GM12875 (cell line): ENCODE measurements around the gene F7.
"Not testable (repeated sequence)": the region's sequence is repeated elsewhere in the genome, so short reads cannot be mapped to it uniquely, and the experiment has no call there.

Experiments used
- H3K4me3 ChIP-seq: one replicate; pipeline ENCODE4 v1.5.1; 2011; ENCODE audit warnings: low read depth, low read length, control low read depth
- CTCF ChIP-seq: IDR thresholded peaks from 2 replicates; pipeline ENCODE4 v1.5.1; 2011; ENCODE audit warnings: low read depth, mild to moderate bottlenecking, control low read depth, inconsistent platforms, low read length, moderate library complexity, borderline replicate concordance; ENCODE audit not compliant: insufficient read depth

The F7 gene

GRCh38 chr13:113077953-113078901 is 27.4 kb upstream of the F7 start:
- H3K4me3 ChIP-seq = no peak overlapping the region
- TF ChIP-seq CTCF = no peak

GRCh38 chr13:113078902-113079780 is 26.4 kb upstream of the F7 start:
- no peak overlapping the region for H3K4me3 ChIP-seq
- no peak for TF ChIP-seq CTCF

GRCh38 chr13:113079781-113080080 is 25.9 kb upstream of the F7 start:
- not testable (repeated sequence) for H3K4me3 ChIP-seq

- no peak for TF ChIP-seq CTCF
- H3K4me3 ChIP-seq = no peak overlapping the region
Observed at GRCh38 chr13:113080361-113080831, 25.2 kb upstream of the F7 start.

- no peak for TF ChIP-seq CTCF
- no peak overlapping the region for H3K4me3 ChIP-seq
Observed at GRCh38 chr13:113080901-113081521, 24.6 kb upstream of the F7 start.

GRCh38 chr13:113082198-113083021 is 23.2 kb upstream of the F7 start:
- no peak for TF ChIP-seq CTCF
- H3K4me3 ChIP-seq = no peak overlapping the region
